GM15510 (cell line): ENCODE data around the gene CACNA2D3.

ENCODE experiments used
- POLR2A ChIP-seq: IDR thresholded peaks from 3 replicates; pipeline ENCODE4 v1.6.1; 2011; ENCODE audit warnings: borderline replicate concordance; ENCODE audit not compliant: insufficient read length; ENCODE audit errors: extremely low read depth

CACNA2D3 gene

GRCh38 chr3:54121414-54122323 lies 683 bp upstream of the CACNA2D3 start:
- TF ChIP-seq POLR2A = no peak

DNA sequence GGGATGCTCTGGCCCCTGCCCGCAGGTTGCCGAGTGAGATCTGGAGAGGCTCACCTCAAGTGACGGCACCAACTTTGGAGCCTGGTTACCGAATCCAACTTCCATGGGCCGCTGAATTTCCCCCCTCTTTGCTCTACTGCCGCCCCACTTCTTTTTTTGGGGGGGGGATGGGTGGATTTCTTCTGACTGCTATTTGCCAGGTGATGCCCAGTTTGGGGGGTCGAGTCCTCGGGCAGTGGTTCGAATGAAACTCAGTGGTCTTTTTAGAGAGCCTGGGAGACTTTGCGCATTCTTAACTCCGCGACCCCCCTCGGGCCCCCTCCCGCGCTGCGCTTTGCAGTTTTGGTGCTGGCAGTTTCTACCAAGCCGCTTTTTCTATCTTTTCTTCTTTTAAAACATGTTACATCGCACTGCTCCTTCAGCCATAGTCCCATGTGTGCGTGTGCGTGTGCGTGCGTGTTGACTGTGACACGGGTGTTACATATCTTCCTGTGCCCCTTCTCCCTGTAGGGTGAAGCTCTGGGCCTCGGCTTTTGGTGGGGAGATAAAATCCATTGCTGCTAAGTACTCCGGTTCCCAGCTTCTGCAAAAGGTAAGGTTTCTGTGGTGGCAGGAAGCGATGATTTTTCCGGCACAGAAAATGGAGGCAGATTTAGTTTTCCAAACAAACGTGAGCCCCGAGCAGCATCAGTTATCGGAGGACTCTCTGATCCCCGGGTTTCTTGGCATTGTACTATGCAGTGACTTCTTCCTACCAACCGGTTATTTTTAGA lies 837 bp downstream of the CACNA2D3 start:
- no peak for TF ChIP-seq POLR2A

- TF ChIP-seq POLR2A = no peak
These were observed 1.4 kb downstream of the CACNA2D3 start for GRCh38 chr3:54123776-54124196.

DNA sequence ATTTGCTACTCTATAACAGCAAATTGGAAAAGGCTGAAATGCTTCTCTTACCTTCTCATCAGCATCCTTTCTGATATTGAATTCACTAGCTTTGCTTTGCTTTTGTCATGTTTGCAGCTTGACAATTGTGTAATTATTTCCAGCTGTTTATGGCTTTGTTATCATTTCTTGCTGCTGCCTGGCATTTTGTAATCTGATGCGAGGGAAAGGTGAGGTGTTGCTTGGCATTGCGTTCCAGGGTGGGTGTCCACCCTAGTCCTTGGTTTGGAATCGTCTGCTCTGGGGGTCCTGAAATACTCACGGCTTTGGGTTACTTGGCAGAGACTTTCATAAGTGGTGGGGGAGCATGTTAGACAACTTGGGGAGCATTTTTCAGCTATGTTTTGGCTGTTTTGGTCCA lies 2.9 kb downstream of the CACNA2D3 start:
- TF ChIP-seq POLR2A = no peak

DNA sequence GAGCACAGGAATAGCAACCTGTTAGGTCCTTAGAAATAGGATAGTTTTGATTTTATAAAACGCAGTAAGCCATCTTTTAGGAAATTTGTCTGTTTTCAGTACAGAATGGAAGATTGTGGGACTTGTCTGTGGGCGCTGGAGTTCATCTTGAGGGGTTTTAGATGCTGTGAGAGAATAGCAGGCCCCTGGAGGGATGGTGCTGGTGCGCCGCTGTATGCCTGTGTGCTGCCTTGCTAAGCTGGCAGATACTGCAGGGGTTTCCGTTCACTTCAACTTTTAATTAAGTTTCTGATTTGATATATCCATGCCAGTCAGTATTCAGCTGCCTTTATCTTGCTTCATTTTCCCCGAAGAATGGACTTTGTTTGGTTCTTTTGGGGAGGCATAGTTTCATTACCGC lies 4.2 kb downstream of the CACNA2D3 start:
- no peak for TF ChIP-seq POLR2A

DNA sequence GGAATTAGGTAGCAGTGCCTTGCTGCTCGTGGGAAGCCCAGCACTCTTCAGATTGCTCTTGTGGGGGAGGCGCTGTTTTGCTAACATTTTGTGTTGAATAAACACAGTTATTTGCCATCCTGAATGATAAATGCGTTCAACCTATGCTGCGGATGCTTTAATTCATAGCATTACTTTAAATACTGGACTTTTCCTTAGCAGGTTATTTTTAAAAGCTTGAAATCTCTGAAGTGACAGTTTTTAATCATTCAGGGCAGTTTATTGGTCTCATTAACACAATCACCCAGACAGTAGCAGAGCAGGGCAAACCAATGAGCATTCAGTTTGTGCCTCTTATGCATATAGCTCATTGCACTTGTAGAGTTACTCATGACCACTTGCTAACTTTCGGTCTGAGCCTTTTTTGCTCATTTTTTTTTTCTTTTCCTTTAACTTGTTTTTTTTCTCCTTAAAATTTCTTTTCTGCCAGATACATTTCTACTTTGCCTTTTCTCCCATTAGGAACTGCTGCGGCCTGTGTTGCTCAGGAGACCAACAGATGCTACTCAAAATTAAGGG lies 5.2 kb downstream of the CACNA2D3 start:
- no peak for TF ChIP-seq POLR2A

DNA sequence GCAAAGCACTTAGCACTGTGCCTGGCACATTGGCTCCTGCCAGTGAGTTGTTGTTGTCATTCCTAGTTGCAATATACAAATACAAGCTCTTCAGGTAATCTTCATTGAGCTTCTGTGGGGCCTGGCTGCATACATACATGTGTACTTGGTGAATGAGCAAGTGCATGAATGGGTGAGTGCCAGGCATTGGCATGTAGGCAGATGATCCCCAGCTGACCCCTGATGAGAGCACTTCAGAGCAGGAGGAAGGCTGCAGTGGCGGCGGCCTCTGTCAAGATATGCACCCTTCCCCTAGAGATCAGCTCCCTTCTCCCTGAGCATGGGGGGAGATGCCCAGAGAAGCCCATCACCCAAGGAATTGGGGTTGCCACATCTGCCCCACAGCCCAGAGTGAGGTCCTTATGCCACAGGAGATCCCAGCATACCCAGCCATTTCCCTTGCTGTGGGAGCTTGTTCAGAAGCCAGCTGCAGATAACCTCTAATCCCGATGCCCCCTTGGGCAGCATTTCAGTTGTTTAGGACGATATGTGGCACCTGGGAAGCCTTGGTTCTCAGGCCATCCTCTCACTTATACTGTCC lies 8.8 kb downstream of the CACNA2D3 start:
- no peak for TF ChIP-seq POLR2A

DNA sequence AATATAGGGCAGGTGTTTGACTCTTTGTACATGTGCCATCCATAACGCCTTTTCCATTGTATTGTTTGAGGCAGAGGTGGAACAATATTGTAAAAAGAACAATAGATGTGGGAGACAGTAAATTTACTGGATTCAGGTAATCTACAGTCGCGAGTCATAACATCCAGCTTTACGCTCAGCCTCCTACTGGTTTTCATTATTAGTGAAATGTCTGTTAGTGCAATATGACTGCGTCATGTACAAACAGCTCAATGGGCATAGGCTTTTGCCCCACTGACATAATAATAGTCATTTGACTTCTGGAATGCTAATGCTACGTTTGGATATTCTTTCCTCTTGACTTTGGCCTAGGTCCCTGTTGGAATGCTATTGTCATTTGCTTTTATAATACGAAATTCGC lies 9.5 kb downstream of the CACNA2D3 start:
- no peak for TF ChIP-seq POLR2A

- no peak for TF ChIP-seq POLR2A
These were observed 10.3 kb downstream of the CACNA2D3 start for GRCh38 chr3:54132685-54133084.

- TF ChIP-seq POLR2A = no peak
These were observed 10.8 kb downstream of the CACNA2D3 start for GRCh38 chr3:54133196-54133595.

DNA sequence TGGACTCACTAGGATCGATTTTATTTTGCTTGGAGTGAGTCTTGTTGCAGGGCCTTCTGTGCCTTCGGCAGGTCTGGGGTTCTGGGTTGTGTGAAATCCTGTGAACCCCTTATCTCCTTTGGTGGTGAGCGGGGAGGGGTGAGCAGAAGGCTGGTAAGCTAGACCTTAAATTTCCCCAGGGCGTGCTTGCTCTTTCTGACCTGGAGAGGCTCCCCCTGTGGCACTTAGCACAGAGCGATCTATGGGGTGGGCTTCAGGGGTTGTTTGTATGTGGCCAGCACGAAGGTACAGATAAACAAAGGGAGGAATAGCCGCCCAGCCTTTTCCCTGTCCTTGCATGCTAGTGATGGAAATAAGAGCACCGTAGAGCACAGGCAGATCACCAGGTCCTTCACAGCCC lies 11.8 kb downstream of the CACNA2D3 start:
- TF ChIP-seq POLR2A = no peak

- TF ChIP-seq POLR2A = no peak
These were observed 12.4 kb downstream of the CACNA2D3 start for GRCh38 chr3:54134713-54135112.

- no peak for TF ChIP-seq POLR2A
These were observed 15.0 kb downstream of the CACNA2D3 start for GRCh38 chr3:54137311-54137710.

DNA sequence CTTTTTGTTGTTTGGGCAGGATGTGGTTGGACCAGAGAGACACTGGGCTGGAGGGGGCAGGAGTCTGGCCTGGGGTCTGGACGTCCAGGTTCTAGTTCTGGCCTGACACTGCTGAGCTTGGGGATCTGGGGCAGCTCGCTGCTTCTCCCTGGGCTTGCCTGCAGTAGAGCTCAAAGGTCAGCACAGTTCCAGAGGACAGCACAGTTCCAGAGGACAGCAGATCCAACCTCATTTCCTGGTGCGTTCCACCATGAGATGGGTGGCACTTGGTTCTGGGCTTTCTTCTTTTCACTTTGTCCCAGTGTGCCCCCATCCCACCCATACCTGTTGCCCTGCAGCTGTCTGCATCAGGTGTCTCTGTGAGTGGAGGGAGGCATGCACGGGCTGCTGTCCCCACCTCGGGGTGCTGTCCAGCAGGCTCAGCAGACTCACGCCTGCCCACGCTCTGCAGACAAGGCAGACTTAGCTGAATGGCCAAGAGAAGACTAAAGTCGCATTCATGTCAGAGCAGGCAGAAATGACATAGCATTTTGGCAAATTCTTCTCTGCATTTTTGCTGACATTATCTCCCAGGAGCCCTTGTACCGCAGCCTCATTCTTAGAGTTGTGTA lies 16.7 kb downstream of the CACNA2D3 start:
- TF ChIP-seq POLR2A = no peak

GRCh38 chr3:54139630-54140029 lies 17.3 kb downstream of the CACNA2D3 start:
- TF ChIP-seq POLR2A = no peak

- TF ChIP-seq POLR2A = no peak
These were observed 21.9 kb downstream of the CACNA2D3 start for GRCh38 chr3:54144284-54144683.
